ENCODE measurements around the gene C2orf68.

C2orf68 gene

GRCh38 chr2:85649201-85650190 lies 37.6 kb upstream of the C2orf68 start:
- H3K4me3 ChIP-seq (ENCODE audit: low read depth, low read length) = no peak overlapping the region
- DNase-seq (ENCODE audit: low read depth, low spot score) = peak; percentile 37
- ChIA-PET CTCF (interaction anchor here (0.7 to 35.3 kb wide), 36 partner anchors 10 to 465 kb away, joined by 3 to 915 read pairs (median 4); partner anchors contain the start of genes ATOH8, GNLY and USP39), POLR2A (interaction anchor here (0.6 to 1.3 kb wide), 5 partner anchors 12 to 132 kb away, joined by 3 to 5 read pairs (median 3); no protein-coding TSS in a partner anchor)
- TF ChIP-seq, protein P1, sequence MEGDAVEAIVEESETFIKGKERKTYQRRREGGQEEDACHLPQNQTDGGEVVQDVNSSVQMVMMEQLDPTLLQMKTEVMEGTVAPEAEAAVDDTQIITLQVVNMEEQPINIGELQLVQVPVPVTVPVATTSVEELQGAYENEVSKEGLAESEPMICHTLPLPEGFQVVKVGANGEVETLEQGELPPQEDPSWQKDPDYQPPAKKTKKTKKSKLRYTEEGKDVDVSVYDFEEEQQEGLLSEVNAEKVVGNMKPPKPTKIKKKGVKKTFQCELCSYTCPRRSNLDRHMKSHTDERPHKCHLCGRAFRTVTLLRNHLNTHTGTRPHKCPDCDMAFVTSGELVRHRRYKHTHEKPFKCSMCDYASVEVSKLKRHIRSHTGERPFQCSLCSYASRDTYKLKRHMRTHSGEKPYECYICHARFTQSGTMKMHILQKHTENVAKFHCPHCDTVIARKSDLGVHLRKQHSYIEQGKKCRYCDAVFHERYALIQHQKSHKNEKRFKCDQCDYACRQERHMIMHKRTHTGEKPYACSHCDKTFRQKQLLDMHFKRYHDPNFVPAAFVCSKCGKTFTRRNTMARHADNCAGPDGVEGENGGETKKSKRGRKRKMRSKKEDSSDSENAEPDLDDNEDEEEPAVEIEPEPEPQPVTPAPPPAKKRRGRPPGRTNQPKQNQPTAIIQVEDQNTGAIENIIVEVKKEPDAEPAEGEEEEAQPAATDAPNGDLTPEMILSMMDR (IDR thresholded peaks at IDR 0.05; ENCODE audit: insufficient read depth, low read length, missing control alignments) = no peak

DNA sequence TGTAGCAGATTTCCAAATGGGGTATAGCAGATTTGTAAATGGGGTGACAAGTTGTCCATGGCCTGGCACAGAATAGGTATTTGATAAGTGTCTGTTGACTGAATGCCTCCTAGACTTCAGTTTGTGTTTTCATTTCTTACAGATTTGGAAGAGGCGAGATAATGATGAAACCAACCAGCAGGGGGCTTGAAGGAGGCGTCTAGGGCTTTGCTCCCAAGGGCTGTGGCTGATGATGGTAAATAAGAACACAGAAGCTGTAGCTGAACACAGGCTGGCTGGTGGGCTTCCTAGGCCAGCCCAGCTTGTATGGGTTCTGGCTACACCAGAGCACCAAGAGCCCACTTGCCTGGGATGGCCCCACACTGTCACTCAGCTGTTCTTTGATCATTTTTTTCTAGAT lies 36.8 kb upstream of the C2orf68 start:
- DNase-seq (ENCODE audit: low read depth, low spot score) = no peak
- H3K4me3 ChIP-seq (ENCODE audit: low read depth, low read length) = no peak overlapping the region
- TF ChIP-seq, protein P1 (IDR thresholded peaks at IDR 0.05; ENCODE audit: insufficient read depth, low read length, missing control alignments) = peak; percentile 65
- CTCF ChIA-PET = interaction anchor here (0.7 to 35.3 kb wide), 31 partner anchors 11 to 466 kb away, joined by 3 to 915 read pairs (median 5); partner anchors contain the start of genes ATOH8 and USP39
- POLR2A ChIA-PET = interaction anchor here (1.0 to 1.3 kb wide), 3 partner anchors 11 to 94 kb away, joined by 3 to 5 read pairs (median 3); no protein-coding TSS in a partner anchor

DNA sequence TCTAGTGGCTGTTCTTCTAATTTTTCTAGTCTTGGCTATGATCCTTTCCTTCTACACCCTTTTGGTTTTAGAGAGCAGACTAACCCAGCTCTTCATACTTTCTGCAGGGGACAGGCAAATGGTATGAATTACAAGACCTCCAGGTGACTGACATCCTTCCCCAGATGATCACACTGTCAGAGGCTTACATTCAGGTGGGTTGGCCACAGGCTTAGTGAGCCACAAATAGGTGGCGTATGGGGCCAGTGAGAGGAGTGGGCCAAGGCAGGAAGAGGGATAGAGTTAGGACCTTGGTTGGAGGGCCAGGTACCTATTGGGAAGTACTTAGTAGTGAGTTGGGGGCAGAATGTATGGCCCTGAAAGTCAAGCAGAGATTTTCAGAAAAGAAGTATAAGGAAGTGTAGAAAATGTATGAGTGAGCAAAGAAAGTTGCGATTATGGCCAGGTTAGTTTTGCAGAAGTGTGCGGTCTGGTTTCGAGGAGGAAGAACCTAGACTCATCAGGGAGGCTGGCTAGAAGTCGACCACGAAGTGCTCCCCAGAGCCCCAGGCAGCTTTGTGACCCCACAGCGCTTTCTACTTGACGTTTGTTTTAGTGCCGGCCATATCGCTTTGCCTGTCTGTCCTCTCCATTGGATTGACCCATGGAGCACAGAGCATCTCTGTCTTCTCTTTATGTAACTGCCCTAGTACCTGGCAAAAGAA lies 36.1 kb upstream of the C2orf68 start:
- POLR2A ChIA-PET = no interaction called here
- no peak for DNase-seq (ENCODE audit: low read depth, low spot score)

DNA sequence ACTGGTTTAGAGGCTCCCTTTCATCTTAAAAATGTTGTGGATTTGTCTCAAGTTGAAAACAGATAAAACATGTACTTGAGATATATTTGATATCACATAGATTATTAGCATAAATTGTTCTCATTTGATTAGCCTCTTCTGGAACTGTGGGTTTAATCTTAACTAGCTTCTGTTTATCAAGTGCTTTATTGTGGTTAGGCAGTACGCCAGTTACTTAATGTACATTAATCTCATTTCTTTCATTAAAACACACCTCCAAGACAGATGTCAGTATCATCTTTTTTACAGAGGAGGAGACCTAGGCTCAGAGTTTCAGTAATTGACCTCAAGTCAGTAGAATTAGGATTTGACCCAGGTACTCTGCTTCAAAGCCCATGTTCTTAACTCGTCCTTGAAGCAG lies 34.3 kb upstream of the C2orf68 start:
- ChIA-PET CTCF (interaction anchor here (0.8 to 35.3 kb wide), 7 partner anchors 9 to 181 kb away, joined by 3 to 915 read pairs (median 12); no protein-coding TSS in a partner anchor), POLR2A (no interaction called here)
- DNase-seq (ENCODE audit: low read depth, low spot score) = no peak
- TF ChIP-seq, protein P1 (IDR thresholded peaks at IDR 0.05; ENCODE audit: insufficient read depth, low read length, missing control alignments) = no peak
- no peak overlapping the region for H3K4me3 ChIP-seq (ENCODE audit: low read depth, low read length)

More for the DNA sequence above, 36.1 kb upstream of the C2orf68 start:
- CTCF ChIA-PET = interaction anchor here (1.0 to 35.3 kb wide), 18 partner anchors 11 to 466 kb away, joined by 3 to 915 read pairs (median 6); partner anchors contain the start of genes ATOH8 and USP39
- TF ChIP-seq, protein P1 (IDR thresholded peaks at IDR 0.05; ENCODE audit: insufficient read depth, low read length, missing control alignments) = no peak
- H3K4me3 ChIP-seq (ENCODE audit: low read depth, low read length) = no peak overlapping the region

- DNase-seq (ENCODE audit: low read depth, low spot score) = no peak
- no peak overlapping the region for H3K4me3 ChIP-seq (ENCODE audit: low read depth, low read length)
- POLR2A ChIA-PET = no interaction called here
- CTCF ChIA-PET = interaction anchor here (1.5 to 35.3 kb wide), 6 partner anchors 8 to 170 kb away, joined by 3 to 915 read pairs (median 26); no protein-coding TSS in a partner anchor
- TF ChIP-seq, protein P1 (IDR thresholded peaks at IDR 0.05; ENCODE audit: insufficient read depth, low read length, missing control alignments) = no peak
These were observed 33.0 kb upstream of the C2orf68 start for GRCh38 chr2:85644909-85645308.
